GM19467 (cell line): ENCODE results near the gene VGLL2.
"Not testable (repeated sequence)": the region's sequence is repeated elsewhere in the genome, so short reads cannot be mapped to it uniquely, and the experiment has no call there.

Experiments used
- ATAC-seq: cut with Tn5 transposase; IDR thresholded peaks from one replicate; pipeline ENCODE4 v1.9.1; 2021; ENCODE audit warnings: mild to moderate bottlenecking, moderate library complexity; ENCODE audit not compliant: unreplicated experiment

The VGLL2 gene, protein sequence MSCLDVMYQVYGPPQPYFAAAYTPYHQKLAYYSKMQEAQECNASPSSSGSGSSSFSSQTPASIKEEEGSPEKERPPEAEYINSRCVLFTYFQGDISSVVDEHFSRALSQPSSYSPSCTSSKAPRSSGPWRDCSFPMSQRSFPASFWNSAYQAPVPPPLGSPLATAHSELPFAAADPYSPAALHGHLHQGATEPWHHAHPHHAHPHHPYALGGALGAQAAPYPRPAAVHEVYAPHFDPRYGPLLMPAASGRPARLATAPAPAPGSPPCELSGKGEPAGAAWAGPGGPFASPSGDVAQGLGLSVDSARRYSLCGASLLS

DNA sequence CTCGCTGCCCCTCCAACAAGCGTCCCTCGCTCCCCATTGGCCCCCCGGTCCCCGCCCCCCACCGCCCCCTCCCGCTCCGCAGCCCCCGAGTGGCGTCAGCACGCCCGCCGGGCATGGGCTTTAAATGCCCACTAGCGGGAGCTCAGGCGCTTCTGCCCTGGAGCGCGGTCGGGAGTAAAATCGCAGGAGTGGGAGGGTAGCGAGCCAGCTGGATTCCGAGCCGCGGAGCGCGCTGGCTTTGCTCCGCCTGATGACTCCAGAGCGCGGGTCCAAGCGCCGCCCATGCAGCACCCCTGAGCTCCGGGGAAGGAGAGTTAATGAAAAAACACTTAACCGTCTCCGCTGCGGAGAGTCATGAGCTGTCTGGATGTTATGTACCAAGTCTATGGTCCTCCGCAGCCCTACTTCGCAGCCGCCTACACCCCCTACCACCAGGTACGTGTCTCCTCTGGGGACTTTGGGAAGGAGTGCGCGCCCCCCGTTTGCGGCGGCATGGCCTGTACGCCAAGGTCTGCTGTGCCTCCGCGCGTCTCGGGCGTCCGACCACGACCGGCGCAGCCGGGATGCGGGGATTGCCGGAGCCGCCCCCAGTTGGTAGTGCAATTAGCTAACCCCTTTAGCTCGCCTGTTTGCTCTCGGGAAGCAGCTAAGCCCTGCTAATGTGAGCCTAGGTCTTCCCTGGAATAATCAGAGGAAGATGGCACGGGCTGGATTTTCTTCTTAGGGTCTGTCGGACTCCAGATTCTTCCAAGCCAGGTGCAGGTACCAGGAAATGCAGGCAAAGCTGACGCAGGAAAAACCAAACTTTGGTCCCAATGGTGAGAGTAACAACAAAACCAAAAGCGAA is at the start of gene VGLL2:
TSS of gene VGLL2 (plus strand) at position 149 of the 847 bp plus-strand sequence. CDS start at position 355, 206 bp downstream.
- no peak for ATAC-seq

DNA sequence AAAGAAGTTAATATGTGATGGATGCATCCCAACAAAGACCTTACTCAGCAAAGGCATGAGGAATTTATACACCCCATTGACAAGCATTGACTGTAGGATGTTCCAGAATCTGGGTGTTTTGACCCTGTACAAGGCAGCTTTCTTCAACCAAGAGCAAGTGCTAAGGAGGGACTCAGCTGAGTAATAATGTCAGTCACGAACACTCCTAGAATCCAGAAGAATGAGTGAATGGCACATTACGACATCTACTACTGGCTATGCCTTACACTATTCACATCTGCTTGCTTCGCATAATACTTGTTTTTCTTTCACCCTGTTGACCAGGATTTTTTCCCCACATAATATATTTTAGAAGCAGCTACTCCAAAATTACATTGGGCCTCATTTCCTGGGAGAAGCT is 42.5 kb upstream of the VGLL2 start:
- ATAC-seq, result no peak

DNA sequence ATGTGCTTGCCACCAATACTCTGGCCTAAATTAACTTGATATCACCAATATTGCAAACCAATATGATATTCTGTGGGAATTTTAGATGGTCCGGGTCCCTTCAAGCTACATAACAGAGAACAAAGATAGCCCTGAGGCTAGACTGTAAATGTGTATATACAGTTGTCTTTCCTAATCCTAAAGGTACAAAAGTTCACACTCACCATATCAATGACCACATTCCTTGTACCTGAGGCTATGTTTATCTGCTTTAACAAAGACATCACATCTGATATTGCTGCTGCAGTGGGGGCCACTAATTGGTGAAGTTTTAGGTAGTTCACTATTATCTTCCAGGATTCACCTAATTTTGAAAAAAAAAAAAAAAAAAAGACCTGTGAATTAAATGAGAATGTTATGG is 38.6 kb upstream of the VGLL2 start:
- ATAC-seq, result no peak

DNA sequence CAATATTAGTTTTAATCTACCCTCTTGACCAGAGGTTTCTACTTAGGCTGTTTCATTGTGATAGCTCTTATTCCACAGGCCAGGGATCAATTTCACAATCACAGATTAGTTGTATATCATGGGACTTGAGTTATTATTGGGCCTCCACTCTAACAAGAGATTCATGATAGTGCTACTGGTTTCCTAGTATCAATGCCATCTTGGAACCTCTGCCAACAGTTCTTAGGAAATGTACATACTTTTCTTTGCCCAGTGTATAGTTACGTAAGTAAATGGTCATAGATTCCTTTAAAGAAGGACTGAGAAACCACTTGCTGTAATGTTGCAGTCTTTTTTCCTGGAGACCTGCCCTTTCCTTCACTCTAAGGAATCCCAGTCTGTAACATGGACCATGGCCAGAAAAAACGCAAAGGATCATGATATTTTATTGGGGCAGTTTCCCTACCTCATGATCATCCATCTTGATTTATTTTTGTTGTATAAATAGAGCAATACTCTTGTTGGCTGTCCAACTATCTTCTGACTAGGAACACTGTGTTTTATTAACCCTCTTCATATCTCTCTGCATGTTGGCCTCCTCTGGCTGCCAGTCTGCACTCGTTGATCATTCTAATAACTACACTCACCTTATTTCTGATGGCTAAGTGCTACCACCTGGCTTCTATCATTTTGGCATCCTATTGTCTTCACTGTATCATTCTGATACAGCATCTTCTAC is 38.0 kb upstream of the VGLL2 start:
- ATAC-seq, result no peak

DNA sequence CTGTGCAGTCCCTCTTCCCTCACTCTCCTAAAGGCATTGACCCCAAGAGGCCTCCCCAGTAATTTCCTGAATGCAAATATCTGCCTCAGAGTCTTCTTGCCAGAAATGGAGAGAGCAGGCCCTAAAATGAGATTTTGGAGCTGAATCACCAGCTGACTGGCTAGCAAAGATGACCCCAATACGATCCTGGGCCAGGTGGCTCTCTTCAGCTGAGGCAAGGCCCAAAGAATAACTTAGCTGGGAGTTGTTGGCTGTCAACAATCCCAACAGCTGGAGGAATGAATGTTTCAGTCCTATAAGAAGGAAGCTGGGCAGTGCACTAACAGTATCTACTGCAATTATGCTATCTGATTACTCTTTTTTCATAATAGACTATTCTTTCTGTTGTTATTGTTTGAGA is 37.2 kb upstream of the VGLL2 start:
- ATAC-seq, result no peak

DNA sequence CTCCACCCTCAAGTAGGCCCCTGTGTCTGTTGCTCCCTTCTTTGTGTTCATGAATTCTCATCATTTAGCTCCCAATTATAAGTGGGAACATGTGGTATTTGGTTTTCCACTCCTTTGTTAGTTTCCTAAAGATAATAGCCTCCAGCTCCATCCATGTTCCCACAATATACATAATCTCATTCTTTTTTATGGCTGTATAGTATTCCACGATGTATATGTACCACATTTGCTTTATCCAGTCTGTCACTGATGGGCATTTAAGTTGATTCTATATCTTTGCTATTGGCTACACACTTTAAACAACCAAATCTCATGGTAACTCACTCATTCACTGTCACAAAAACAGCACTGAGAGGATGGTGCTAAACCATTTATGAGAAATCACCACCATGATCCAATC is 35.5 kb upstream of the VGLL2 start:
- no peak for ATAC-seq

DNA sequence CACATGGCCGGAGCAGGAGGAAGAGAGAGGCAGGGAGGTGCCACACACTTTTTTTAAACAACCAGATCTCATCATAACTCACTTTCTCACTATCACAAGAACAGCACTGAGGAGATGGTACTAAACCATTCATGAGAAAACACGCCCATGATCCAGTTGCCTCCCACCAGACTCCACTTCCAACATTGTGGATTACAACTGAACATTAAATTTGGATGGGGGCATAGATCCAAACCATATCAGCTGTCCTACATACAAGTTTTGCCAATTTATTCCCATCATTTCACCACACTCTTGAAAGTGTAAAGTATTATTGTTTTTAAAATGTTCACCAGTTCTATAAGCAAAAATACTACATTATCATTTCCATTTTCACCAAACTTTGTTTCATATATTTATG is 33.9 kb upstream of the VGLL2 start:
- no peak for ATAC-seq

DNA sequence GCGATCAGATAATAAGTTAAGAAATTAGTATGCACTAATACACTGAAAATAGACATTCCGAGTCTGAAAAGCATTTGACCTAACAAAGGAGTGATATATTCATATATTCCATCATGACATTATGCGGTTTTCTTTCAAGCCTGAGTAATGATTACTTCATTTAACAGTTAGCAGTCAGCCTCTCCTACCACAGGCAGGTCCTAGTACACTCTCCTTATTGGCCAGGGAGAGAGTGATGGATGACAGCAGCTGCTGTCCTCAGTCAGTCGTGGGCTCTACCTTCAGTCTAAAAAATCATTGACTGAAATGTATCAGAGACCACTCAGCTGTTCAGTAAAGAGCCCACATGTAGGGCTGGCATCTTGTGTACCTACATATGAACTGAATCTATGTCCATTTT is 33.2 kb upstream of the VGLL2 start:
- ATAC-seq, result no peak

DNA sequence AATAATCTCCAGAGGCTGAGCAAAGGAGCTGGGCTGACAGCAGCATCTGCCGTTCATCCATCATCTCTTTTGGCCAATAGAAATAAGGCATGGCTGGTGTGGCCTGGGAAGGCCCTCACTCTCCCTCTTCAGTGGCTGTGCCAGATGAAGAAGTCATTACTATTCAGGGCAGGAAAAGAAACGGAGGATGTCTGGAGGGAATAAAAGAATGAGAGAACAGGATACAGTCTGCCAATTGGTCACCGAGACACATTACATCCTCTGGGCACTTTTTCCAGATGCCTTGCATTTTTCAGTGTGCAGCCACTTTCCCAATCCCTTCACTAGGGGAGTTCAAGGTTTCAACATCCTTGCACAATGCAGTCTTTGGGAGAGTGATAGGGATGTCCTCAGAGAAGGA is 32.2 kb upstream of the VGLL2 start:
- ATAC-seq, result no peak

DNA sequence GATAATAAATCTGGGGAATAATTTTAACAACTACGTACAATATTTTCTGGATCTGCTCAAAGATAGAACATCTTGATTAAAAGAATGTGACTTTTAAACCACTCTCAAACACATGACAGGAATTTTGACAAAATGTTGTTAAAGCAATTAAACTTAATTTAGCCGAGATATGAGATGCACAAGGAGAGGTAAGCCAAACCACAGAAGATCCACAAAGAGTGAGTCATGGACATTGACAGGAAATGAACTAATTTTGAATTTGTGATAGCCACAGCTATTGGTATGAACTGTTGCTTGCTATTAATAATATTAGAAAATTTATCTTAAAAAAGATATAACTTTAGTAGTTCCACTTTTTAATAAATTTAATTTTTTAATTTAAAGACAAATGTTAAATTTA is 27.8 kb upstream of the VGLL2 start:
- ATAC-seq, result no peak

DNA sequence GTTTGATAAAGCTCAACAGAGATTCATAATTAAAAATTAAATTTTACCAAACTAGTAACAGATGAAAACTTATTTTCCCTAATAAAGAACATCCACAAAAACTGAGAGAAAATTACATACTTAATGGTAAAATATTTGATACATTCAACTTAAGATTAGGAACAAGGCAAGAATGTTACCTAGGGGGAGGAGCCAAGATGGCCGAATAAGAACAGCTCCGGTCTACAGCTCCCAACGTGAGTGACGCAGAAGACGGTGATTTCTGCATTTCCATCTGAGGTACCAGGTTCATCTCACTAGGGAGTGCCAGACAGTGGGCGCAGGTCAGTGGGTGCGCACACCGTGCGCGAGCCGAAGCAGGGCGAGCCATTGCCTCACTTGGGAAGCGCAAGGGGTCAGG is 20.8 kb upstream of the VGLL2 start:
- ATAC-seq, result not testable (repeated sequence)

DNA sequence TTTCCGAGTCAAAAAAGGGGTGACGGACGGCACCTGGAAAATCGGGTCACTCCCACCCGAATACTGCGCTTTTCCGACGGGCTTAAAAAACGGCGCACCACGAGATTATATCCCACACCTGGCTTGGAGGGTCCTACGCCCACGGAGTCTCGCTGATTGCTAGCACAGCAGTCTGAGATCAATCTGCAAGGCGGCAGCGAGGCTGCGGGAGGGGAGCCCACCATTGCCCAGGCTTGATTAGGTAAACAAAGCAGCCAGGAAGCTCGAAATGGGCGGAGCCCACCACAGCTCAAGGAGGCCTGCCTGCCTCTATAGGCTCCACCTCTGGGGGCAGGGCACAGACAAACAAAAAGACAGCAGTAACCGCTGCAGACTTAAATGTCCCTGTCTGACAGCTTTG is 20.4 kb upstream of the VGLL2 start:
- not testable (repeated sequence) for ATAC-seq

DNA sequence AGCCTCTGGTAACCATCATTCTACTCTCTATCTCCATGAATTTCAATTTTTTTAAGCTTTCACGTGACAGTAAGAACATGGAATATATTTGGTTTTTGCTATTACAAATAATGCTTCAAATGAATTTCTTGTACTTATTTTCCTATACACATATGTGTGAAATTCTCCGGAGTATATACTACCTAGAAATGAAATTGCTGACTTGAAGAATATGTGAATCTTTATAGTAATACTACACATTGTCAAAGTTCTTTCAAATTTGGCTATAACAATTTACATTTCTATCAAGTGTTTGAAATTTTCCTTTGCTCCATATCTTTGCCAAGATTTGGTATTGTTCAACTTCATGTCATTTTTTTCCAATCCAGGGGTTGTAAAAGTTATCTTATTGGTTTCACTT is 11.6 kb upstream of the VGLL2 start:
- no peak for ATAC-seq

DNA sequence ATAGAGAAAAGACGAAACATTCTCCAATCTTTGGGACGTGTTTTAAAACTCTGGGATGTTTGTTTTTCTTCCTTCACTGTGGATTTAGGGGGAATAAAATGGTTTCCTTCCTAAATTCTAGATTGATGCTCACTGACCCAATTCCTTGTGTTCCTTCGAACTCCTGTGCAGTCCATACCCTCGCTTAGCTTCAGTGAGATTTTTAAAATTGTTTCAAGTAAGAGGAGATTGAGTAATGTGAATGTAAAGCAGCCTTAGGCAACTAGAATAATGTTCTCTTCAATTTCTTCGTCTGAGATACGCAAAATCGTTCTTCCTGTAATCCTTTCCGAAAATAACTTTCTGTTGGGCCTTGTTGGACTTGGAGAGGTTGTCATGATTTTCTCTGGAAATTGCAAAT is 2.6 kb upstream of the VGLL2 start:
- ATAC-seq, result no peak

DNA sequence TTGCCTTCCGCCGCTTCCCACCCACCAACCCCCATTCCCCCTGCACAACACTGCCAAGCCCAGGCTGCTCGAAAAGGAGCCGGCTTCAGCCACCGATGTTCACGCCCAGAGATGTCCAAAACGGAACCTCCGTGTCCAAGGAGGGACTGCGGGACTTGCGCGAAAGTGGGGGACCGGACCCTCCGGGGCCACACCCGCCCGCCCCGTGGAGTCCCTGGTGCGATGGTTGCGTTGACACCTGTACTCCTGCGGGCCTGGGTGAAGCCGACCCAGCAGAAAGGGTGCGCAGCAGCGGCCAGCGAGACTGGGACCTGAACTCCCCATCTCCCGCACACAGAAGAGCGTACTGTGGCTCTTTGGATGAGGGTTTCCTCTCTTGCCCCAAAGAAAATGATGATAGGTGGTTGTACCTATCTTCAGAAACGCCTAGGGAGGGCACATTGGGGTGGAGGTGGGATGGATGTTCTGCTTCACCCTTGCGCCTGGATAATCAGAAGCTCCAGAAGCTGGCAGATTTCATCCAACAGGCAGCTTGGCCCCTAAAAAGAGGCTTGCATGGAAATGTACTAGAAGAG is 1.9 kb upstream of the VGLL2 start:
- no peak for ATAC-seq

DNA sequence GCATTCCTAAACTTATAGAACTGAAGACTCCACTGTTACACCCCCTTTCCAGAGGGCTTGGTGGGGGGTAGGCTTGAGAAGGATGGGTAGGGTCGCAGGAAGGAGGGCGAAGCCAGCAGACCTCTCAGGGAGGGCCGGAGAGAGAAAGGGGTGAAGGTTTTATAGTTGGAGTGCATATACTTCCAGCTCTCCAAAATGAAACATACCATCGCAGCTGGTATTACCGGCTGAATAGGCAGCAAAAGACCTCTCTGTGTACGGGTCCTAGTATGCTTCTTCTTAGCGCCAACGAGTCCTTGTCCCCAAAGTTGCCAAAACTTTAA is 1.0 kb upstream of the VGLL2 start:
- no peak for ATAC-seq

DNA sequence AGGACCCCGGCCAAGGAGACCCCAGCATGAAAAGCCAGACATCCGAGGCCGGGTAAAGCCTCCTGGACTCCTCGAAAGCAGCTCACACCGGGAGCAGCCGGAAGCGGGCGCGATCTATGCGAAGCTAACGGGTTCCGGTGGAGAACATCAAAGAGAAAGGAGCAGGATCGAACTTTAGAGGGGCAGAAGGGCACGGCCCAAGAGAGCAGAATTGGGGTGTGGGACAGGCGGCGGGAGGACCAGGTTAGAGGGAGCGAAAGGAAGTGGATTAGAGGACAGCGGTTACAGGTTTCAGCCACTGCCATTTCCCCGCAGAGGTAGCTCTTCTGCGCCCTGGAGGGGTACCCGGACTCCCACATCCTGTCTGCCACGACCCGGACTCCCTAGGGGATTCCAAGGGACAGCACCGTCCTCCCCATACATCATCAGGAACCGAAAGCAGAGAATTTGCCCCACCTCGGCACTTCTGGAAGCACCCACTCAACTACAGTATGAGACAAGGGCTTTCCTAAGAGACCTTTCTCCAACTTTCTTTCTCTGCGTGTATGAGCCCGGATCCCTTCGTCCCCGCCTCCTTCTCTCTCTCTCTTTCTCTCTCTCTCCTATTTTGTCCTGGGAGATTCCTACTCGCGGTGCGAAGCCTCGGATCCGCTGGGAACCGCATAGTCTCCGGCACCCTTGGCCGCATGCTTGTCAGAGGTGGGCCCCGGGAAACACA is 507 bp upstream of the VGLL2 start:
- no peak for ATAC-seq

DNA sequence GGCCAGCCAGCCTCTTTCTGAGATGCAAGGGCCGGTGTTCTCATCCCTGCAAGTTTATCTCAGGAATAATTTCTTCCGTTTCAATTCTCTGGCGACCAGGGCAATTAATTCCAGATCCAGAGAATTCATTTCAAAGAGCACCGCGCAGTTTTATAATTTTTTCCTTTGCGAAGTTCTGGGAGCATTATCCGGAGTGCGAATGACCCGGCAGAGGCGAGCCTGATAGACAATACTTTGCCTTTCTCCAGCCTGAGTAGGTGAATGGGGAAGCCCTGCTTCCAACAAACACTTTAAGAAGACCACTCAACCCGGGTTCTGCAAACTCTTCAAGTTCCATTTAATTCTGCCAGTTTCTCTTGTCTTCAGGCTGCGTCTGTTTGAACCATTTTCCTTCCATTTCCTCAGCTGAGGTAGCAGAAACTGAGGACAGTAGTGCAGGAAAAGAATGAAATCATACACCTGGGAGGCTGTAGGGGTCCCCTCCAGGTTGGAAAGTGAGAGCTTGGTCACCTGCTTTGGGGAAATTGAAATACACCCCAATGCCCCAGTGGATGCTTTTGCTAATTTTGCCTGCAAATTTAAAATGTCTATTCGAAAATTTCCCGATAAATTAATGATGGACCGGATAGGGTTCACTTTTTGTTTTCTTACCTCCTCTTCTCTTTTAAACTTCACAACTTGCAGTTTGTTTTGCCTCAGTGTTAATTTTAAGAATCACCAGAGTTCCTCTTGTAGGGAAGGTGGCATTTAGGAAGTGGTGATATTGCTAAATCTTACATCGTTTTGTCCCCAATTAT is 1.1 kb downstream of the VGLL2 start:
- ATAC-seq, result no peak

DNA sequence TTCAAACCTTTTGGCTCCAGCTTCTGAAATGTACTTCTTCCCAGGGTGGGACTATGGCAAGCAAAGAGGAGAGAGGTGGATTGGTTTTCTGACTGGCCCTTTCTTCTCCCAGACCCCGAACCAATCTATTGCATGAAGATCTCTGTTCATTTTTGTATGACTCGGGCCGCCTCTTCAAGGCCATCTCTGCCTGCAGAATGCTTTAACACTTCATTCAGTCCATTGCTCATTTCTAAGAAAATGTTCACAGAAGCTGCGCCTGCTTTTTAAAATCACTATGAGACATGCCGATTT is 1.6 kb downstream of the VGLL2 start:
- ATAC-seq, result no peak

DNA sequence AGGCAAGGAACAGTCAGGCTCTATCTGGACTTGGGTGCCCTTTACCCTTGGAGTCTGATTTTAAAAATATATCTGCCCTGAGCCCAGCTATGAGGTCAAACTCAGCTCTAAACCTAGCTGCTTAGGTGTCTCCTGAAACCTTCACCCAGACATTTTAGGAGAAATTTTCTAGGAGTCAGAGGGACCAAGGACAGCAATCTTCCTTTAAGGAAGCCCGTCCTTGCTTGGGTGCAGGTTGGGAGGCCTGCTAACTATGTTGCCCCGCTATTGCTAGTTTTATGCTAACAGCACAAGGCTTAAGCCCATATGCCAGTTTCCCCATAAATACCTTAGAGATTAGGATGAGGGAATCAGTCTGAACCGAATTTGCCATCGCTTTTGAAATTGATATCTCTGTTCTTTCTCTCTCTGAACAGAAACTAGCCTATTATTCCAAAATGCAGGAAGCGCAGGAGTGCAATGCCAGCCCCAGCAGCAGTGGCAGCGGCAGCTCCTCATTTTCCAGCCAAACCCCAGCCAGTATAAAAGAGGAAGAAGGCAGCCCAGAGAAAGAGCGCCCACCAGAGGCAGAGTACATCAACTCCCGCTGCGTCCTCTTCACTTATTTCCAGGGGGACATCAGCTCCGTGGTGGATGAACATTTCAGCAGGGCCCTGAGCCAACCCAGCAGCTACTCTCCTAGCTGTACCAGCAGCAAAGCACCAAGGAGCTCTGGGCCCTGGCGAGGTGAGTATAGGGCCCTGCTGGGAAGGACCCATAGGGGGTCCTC is 2.6 kb downstream of the VGLL2 start:
- no peak for ATAC-seq
